ENCODE data around the gene MRC1. TPM values are rescaled to one million over a fixed set of nuclear protein-coding genes. Genes with fewer than 3 reads are reported as not detected.

Gene MRC1
- total RNA-seq, 5 donors from 2014 or later (not counting 1 experiment from before 2014, with no cell fraction given), result 0.53 to 0.76 (median 0.60) TPM; not detected in 2

GRCh38 chr10:17784688-17785087, 24.5 kb upstream of the MRC1 start:
- Mint-ChIP-seq H3K27ac (no peak overlapping the region), H3K36me3 (no peaks in the 10 kb centered on the region), H3K4me3 (no peak overlapping the region), H3K9me3 (no peaks in the 10 kb centered on the region), H3K4me1 (no peaks in the 10 kb centered on the region), H3K27me3 (peaks cover 0 to 4% of the 10 kb centered on the region in 2 donors)
- Histone ChIP-seq H3K9me3 (no peaks in the 10 kb centered on the region), H3K36me3 (ENCODE audit: control insufficient read depth in 2 of 2, extremely low read depth in 1 of 2, insufficient read depth in 1 of 2, low read length in 1 of 2) (no peaks in the 10 kb centered on the region), H3K4me3 (ENCODE audit: control insufficient read depth in 1 of 2, extremely low read depth in 1 of 2, low read length in 1 of 2) (no peak overlapping the region), H3K27ac (ENCODE audit: low read length) (no peak overlapping the region), H3K4me1 (ENCODE audit: control insufficient read depth in 1 of 2, extremely low read depth in 1 of 2, insufficient read depth in 2 of 2, low read length in 2 of 2) (no peaks in the 10 kb centered on the region), H3K27me3 (replicated peaks in 1 of 2; ENCODE audit: control insufficient read depth in 2 of 2, extremely low read depth in 1 of 2, insufficient read depth in 2 of 2, low read length in 1 of 2) (peaks cover 0 to 3% of the 10 kb centered on the region in 2 experiments)
- ChIA-PET CTCF (no interaction called here), POLR2A (no interaction called here)
- WGBS (ENCODE audit: insufficient coverage), result 62% methylated on average over 2 of the region's 3 CpGs
- no peak for DNase-seq
- no peak for ATAC-seq (replicated peaks in 1 of 4)

GRCh38 chr10:17785276-17785930, 23.7 kb upstream of the MRC1 start:
- POLR2A ChIA-PET, result interaction anchor here in 1 of 2 donors (0.6 kb wide), 1 partner anchor 1940 kb away, joined by 4 read pairs; no protein-coding TSS in a partner anchor
- no peak for ATAC-seq (replicated peaks in 1 of 4)
- CTCF ChIA-PET, result no interaction called here
- no peak for DNase-seq
- H3K4me3 ChIP-seq (ENCODE audit: control insufficient read depth in 1 of 2, extremely low read depth in 1 of 2, low read length in 1 of 2), result no peak overlapping the region
- H3K4me3 Mint-ChIP-seq, result no peak overlapping the region
- peaks cover 0 to 3% of the 10 kb centered on the region in 2 experiments for H3K27me3 ChIP-seq (replicated peaks in 1 of 2; ENCODE audit: control insufficient read depth in 2 of 2, extremely low read depth in 1 of 2, insufficient read depth in 2 of 2, low read length in 1 of 2)
- no peaks in the 10 kb centered on the region for H3K36me3 Mint-ChIP-seq
- H3K4me1 ChIP-seq (ENCODE audit: control insufficient read depth in 1 of 2, extremely low read depth in 1 of 2, insufficient read depth in 2 of 2, low read length in 2 of 2), result no peaks in the 10 kb centered on the region
- H3K27ac Mint-ChIP-seq, result no peak overlapping the region
- no peaks in the 10 kb centered on the region for H3K9me3 ChIP-seq
- H3K27me3 Mint-ChIP-seq, result peaks cover 0 to 2% of the 10 kb centered on the region in 2 donors
- no peaks in the 10 kb centered on the region for H3K9me3 Mint-ChIP-seq
- WGBS (ENCODE audit: insufficient coverage), result no CpG with 5 or more reads among the region's 5 CpGs
- no peak overlapping the region for H3K27ac ChIP-seq (ENCODE audit: low read length)
- no peaks in the 10 kb centered on the region for H3K36me3 ChIP-seq (ENCODE audit: control insufficient read depth in 2 of 2, extremely low read depth in 1 of 2, insufficient read depth in 1 of 2, low read length in 1 of 2)
- no peaks in the 10 kb centered on the region for H3K4me1 Mint-ChIP-seq

GRCh38 chr10:17787087-17787961, 21.8 kb upstream of the MRC1 start:
- no peak for DNase-seq
- Histone ChIP-seq H3K4me1 (ENCODE audit: control insufficient read depth in 1 of 2, extremely low read depth in 1 of 2, insufficient read depth in 2 of 2, low read length in 2 of 2) (no peaks in the 10 kb centered on the region), H3K36me3 (ENCODE audit: control insufficient read depth in 2 of 2, extremely low read depth in 1 of 2, insufficient read depth in 1 of 2, low read length in 1 of 2) (no peaks in the 10 kb centered on the region), H3K27me3 (replicated peaks in 1 of 2; ENCODE audit: control insufficient read depth in 2 of 2, extremely low read depth in 1 of 2, insufficient read depth in 2 of 2, low read length in 1 of 2) (peaks cover 0 to 3% of the 10 kb centered on the region in 2 experiments), H3K9me3 (no peaks in the 10 kb centered on the region), H3K27ac (ENCODE audit: low read length) (no peak overlapping the region), H3K4me3 (ENCODE audit: control insufficient read depth in 1 of 2, extremely low read depth in 1 of 2, low read length in 1 of 2) (no peak overlapping the region)
- ATAC-seq (replicated peaks in 1 of 4), result no peak
- no peak overlapping the region for H3K27ac Mint-ChIP-seq
- 90% methylated on average over 7 of the region's 13 CpGs for WGBS (ENCODE audit: insufficient coverage)
- H3K9me3 Mint-ChIP-seq, result no peaks in the 10 kb centered on the region
- peaks cover 0 to 2% of the 10 kb centered on the region in 2 donors for H3K27me3 Mint-ChIP-seq
- CTCF ChIA-PET, result no interaction called here
- no peaks in the 10 kb centered on the region for H3K36me3 Mint-ChIP-seq
- POLR2A ChIA-PET, result no interaction called here
- H3K4me1 Mint-ChIP-seq, result no peaks in the 10 kb centered on the region
- H3K4me3 Mint-ChIP-seq, result no peak overlapping the region

- Mint-ChIP-seq H3K27me3 (peaks cover 0 to 2% of the 10 kb centered on the region in 2 donors), H3K4me3 (no peak overlapping the region), H3K27ac (no peak overlapping the region), H3K9me3 (no peaks in the 10 kb centered on the region), H3K4me1 (no peaks in the 10 kb centered on the region), H3K36me3 (no peaks in the 10 kb centered on the region)
- DNase-seq (no peak), ATAC-seq (replicated peaks in 1 of 4) (no peak)
- no peak overlapping the region for H3K4me3 ChIP-seq (ENCODE audit: control insufficient read depth in 1 of 2, extremely low read depth in 1 of 2, low read length in 1 of 2)
- ChIA-PET CTCF (no interaction called here), POLR2A (no interaction called here)
- no peaks in the 10 kb centered on the region for H3K9me3 ChIP-seq
- WGBS (ENCODE audit: insufficient coverage), result 80% methylated on average over 1 of the region's 2 CpGs
- no peaks in the 10 kb centered on the region for H3K4me1 ChIP-seq (ENCODE audit: control insufficient read depth in 1 of 2, extremely low read depth in 1 of 2, insufficient read depth in 2 of 2, low read length in 2 of 2)
- H3K36me3 ChIP-seq (ENCODE audit: control insufficient read depth in 2 of 2, extremely low read depth in 1 of 2, insufficient read depth in 1 of 2, low read length in 1 of 2), result no peaks in the 10 kb centered on the region
- H3K27me3 ChIP-seq (replicated peaks in 1 of 2; ENCODE audit: control insufficient read depth in 2 of 2, extremely low read depth in 1 of 2, insufficient read depth in 2 of 2, low read length in 1 of 2), result peaks cover 0 to 3% of the 10 kb centered on the region in 2 experiments
- no peak overlapping the region for H3K27ac ChIP-seq (ENCODE audit: low read length)
Measured at GRCh38 chr10:17788646-17789045, 20.5 kb upstream of the MRC1 start.

- H3K36me3 Mint-ChIP-seq, result no peaks in the 10 kb centered on the region
- no peak overlapping the region for H3K27ac Mint-ChIP-seq
- ChIA-PET POLR2A (no interaction called here), CTCF (interaction anchor here in 1 of 2 donors (0.7 kb wide), 1 partner anchor 8 kb away, joined by 3 read pairs; no protein-coding TSS in a partner anchor)
- Histone ChIP-seq H3K4me1 (ENCODE audit: control insufficient read depth in 1 of 2, extremely low read depth in 1 of 2, insufficient read depth in 2 of 2, low read length in 2 of 2) (no peaks in the 10 kb centered on the region), H3K9me3 (no peaks in the 10 kb centered on the region), H3K27ac (ENCODE audit: low read length) (no peak overlapping the region), H3K36me3 (ENCODE audit: control insufficient read depth in 2 of 2, extremely low read depth in 1 of 2, insufficient read depth in 1 of 2, low read length in 1 of 2) (no peaks in the 10 kb centered on the region), H3K27me3 (replicated peaks in 1 of 2; ENCODE audit: control insufficient read depth in 2 of 2, extremely low read depth in 1 of 2, insufficient read depth in 2 of 2, low read length in 1 of 2) (peaks cover 0 to 3% of the 10 kb centered on the region in 2 experiments), H3K4me3 (ENCODE audit: control insufficient read depth in 1 of 2, extremely low read depth in 1 of 2, low read length in 1 of 2) (no peak overlapping the region)
- H3K27me3 Mint-ChIP-seq, result peaks cover 0 to 2% of the 10 kb centered on the region in 2 donors
- no peaks in the 10 kb centered on the region for H3K4me1 Mint-ChIP-seq
- no peak overlapping the region for H3K4me3 Mint-ChIP-seq
- no peaks in the 10 kb centered on the region for H3K9me3 Mint-ChIP-seq
- DNase-seq (no peak), ATAC-seq (replicated peaks in 1 of 4) (no peak)
- 100% methylated on average over 2 of the region's 7 CpGs for WGBS (ENCODE audit: insufficient coverage)
Measured at GRCh38 chr10:17789396-17789795, 19.8 kb upstream of the MRC1 start.

- no peaks in the 10 kb centered on the region for H3K36me3 ChIP-seq (ENCODE audit: control insufficient read depth in 2 of 2, extremely low read depth in 1 of 2, insufficient read depth in 1 of 2, low read length in 1 of 2)
- H3K9me3 Mint-ChIP-seq, result no peaks in the 10 kb centered on the region
- H3K4me1 ChIP-seq (ENCODE audit: control insufficient read depth in 1 of 2, extremely low read depth in 1 of 2, insufficient read depth in 2 of 2, low read length in 2 of 2), result no peaks in the 10 kb centered on the region
- no peaks in the 10 kb centered on the region for H3K9me3 ChIP-seq
- ATAC-seq (replicated peaks in 1 of 4) (no peak), DNase-seq (no peak)
- no peak overlapping the region for H3K4me3 ChIP-seq (ENCODE audit: control insufficient read depth in 1 of 2, extremely low read depth in 1 of 2, low read length in 1 of 2)
- H3K27ac Mint-ChIP-seq, result no peak overlapping the region
- WGBS (ENCODE audit: insufficient coverage), result no CpG with 5 or more reads among the region's 2 CpGs
- no peak overlapping the region for H3K4me3 Mint-ChIP-seq
- peaks cover 0 to 3% of the 10 kb centered on the region in 2 experiments for H3K27me3 ChIP-seq (replicated peaks in 1 of 2; ENCODE audit: control insufficient read depth in 2 of 2, extremely low read depth in 1 of 2, insufficient read depth in 2 of 2, low read length in 1 of 2)
- ChIA-PET CTCF (no interaction called here), POLR2A (no interaction called here)
- no peaks in the 10 kb centered on the region for H3K36me3 Mint-ChIP-seq
- H3K27ac ChIP-seq (ENCODE audit: low read length), result no peak overlapping the region
- H3K4me1 Mint-ChIP-seq, result no peaks in the 10 kb centered on the region
- H3K27me3 Mint-ChIP-seq, result peaks cover 0 to 2% of the 10 kb centered on the region in 2 donors
Measured at GRCh38 chr10:17790651-17791050, 18.5 kb upstream of the MRC1 start.
